ENCODE measurements around the gene FBXO33.
"Not testable (repeated sequence)": the region's sequence is repeated elsewhere in the genome, so short reads cannot be mapped to it uniquely, and the experiment has no call there.

Gene FBXO33

DNA sequence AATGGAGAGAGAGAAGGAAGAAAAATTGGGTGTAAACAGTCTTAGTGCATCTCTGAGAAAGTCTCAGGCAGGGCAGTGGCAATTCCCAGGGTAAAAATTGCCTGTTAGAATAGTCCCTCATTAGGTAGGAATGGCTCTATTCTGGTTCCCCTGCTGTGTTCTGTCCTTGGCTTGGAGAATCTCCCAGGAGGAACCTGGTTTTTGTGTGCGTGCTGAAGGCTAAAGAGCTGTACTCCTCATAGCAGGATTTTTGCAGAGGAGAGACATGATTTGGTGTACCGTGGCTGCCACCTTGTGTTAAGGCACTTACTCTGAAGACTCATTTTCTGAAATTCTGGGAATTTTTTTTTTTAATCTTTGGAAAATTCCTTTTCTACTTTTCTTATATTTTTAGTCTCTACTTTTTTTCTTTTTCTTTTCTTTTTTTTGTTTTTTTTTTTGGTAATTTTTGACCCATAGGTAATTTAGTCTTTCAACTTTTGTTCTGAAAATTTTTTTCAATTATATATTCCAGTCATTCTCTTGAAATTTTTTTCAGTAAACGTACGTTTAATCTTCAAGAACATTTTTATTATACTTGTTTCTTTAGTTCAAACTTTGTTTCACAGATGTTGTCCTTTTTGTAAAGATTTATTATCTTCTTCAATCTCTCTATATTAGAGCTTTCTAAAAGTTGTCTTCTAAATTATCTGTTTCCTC, 63.8 kb downstream of the FBXO33 start:
- peak; percentile 68 for DNase-seq

DNA sequence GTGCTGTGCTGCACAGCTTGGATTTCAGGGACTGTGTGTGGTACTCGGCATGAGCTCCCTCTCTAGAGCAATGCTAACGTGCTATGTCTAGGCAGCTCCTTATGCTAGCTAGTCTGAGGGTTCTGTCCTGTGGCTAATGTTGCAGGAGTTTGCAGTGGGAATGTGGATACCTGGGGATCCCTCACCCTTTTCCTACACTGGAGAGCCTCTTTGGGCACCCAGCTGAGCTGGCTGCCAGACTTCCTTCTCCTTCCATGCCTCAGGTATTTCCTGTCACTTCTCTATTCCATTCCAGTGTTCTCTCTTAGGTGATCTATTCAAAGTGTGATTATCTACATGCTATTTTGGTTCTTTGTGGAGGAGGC, 64.9 kb downstream of the FBXO33 start:
- no peak for DNase-seq

DNA sequence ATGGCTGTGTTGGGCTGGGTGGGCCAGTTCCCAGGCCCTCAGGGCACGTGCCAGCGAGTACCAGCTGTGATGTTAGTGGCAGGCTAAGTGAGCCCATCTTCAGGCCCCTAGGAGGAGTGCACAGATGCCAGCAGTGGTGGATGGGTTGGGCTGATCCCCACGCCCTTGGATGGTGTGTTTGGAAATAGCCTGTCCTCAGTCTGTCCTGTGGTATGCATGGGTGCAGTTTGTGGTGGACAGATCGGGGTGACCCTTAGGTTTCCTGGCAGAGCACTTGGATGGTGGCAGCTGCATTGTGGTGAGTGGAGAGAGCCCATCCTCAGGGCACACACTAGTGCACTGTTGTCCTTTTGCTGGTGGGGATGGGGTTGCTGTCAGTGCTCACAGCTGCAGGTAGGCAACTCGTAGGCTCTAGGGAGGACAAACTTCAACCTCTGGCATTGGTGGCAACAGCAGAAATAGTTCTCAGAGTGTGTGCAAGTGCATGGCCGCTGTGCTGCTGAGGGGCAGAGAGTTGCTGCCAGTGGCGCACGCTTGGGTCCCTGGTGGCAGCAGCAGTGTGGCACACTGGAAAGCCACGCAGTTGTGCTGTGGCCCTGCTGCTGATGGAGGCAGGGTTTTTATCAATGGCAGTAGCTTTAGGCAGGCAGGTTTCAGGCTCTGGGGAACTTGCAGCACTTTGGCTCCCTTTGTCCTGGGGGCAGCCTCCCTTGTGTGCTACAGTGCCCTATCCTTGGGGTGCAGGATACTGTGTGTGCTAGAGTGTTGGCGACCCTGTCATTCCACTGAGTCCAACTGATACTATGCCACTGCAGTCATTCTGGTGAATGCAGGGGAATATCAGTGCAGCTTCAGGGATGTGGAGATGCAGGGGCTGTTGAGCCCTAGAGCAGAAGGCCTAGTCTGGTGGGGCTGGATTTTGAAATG, 65.5 kb downstream of the FBXO33 start:
- DNase-seq, result no peak

- DNase-seq, result no peak
Measured at GRCh38 chr14:39365354-39365753, 66.9 kb downstream of the FBXO33 start.

- DNase-seq, result no peak
Measured at GRCh38 chr14:39364509-39364908, 67.7 kb downstream of the FBXO33 start.

DNA sequence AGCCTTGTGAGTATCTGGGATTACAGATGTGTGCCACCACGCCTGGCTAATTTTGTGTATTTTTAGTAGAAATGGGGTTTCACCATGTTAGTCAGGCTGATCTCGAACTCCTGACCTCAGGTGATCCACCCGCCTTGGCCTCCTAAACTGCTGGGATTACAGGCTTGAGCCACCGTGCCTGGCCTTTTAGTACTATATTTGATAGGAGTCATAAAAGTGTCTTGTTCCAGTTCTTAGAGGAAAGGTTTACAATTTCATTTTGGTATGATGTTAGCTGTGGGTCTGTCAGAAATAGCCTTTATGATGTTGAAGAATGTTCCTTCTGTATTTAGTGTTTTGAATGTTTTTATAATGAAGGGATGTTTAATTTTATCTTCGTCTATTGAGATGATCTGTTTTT, 70.7 kb downstream of the FBXO33 start:
- not testable (repeated sequence) for DNase-seq

GRCh38 chr14:39360316-39360715, 71.9 kb downstream of the FBXO33 start:
- no peak for DNase-seq

- not testable (repeated sequence) for DNase-seq
Measured at GRCh38 chr14:39359069-39359468, 73.2 kb downstream of the FBXO33 start.

GRCh38 chr14:39351708-39352107, 80.5 kb downstream of the FBXO33 start:
- DNase-seq, result no peak

DNA sequence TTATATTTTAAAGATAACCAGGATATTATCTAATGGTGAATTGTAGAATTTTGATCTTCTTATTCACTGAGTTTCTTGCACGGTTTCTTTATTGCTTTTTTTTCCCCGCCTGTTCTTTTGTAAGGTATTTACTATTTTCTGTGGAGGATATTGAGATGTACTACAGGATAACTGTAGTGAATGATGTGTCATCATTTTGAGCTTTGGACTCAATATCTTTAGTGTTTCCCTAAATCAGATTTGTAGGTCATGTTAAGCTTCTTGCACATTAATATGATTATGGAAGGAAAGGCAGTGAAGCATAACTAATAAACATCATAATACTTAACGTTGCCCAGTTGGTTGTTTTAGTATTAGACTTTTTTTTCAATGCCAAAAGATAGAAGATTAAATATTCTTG, 81.4 kb downstream of the FBXO33 start:
- no peak for DNase-seq

Measured in EL (cell line).